B cell (primary cell): ENCODE measurements around the gene EGLN2. TPM values are rescaled to one million over a fixed set of nuclear protein-coding genes. Genes with fewer than 3 reads are reported as not detected.
A peak's percentile ranks its signal among the peaks of the same experiment; 100 is the strongest.

Experiments used
- ATAC-seq: fragments of 200-7000 bp; cut with Tn5 transposase; one replicate; pipeline ENCODE4 v1.10.0; 2021; ENCODE audit warnings: low read depth, mild to moderate bottlenecking, moderate number of reproducible peaks, moderate library complexity
- CTCF ChIA-PET: fragments of 350-600 bp; sonication (Branson Sonifier 250); formaldehyde crosslinking; loops from one replicate; lab custom pipeline; 2021; ENCODE audit warnings: antibody characterized with exemption, inconsistent platforms; lab: Charles Lee
- POLR2A ChIA-PET: fragments of 350-600 bp; sonication (Branson Sonifier 250); formaldehyde crosslinking; loops from one replicate; lab custom pipeline; 2021; ENCODE audit warnings: antibody characterized with exemption; lab: Charles Lee
- DNase-seq: peaks from one replicate; pipeline ENCODE4 v3.0.0; 2013
- H2AFZ ChIP-seq: 2 replicates; pipeline ENCODE4 v1.6.1; 2012; ENCODE audit warnings: mild to moderate bottlenecking, low read depth, low read length; ENCODE audit not compliant: insufficient read depth, poor library complexity, severe bottlenecking
- H3K27ac ChIP-seq, 2 donors: 1 replicate in 1 of 2; 2 replicates in 1 of 2; pipeline ENCODE4 v1.5.1; 2012 to 2013; ENCODE audit warnings: low read length in 2 of 2, mild to moderate bottlenecking in 2 of 2, moderate library complexity in 1 of 2
- H3K27me3 ChIP-seq, 4 experiments: fragments of 200-600 bp in 1 of 4; sonication (generic) in 1 of 4; replicated peaks in 1 of 4; 1 replicate in 2 of 4; 2 replicates in 2 of 4; pipeline versions ENCODE4 v1.6.1 to v1.7.0; 2013 to 2016; ENCODE audit warnings: low read length in 3 of 4, mild to moderate bottlenecking in 2 of 4, mixed read lengths in 1 of 4, moderate library complexity in 1 of 4; ENCODE audit not compliant: insufficient read depth in 4 of 4, control insufficient read depth in 3 of 4; ENCODE audit errors: control extremely low read depth in 1 of 4
- H3K36me3 ChIP-seq, 2 experiments: replicated peaks in 1 of 2; 1 replicate in 1 of 2; 2 replicates in 1 of 2; pipeline versions ENCODE4 v1.6.1 to v1.7.1; 2013; ENCODE audit warnings: low read length in 1 of 2; ENCODE audit not compliant: insufficient read depth in 2 of 2, control insufficient read depth in 1 of 2; ENCODE audit errors: control extremely low read depth in 1 of 2, extremely low read depth in 1 of 2
- H3K4me1 ChIP-seq, 2 donors: fragments of 200-600 bp in 1 of 2; sonication (generic) in 1 of 2; 1 replicate in 1 of 2; 2 replicates in 1 of 2; pipeline versions ENCODE4 v1.5.1 to v1.6.1; 2013 to 2017; ENCODE audit warnings: low read length in 2 of 2; ENCODE audit not compliant: control insufficient read depth in 2 of 2, insufficient read depth in 2 of 2
- H3K4me2 ChIP-seq: replicated peaks from 2 replicates; pipeline ENCODE3; 2012; ENCODE audit warnings: mild to moderate bottlenecking, low read depth, low read length; ENCODE audit not compliant: poor library complexity, severe bottlenecking
- H3K4me3 ChIP-seq, 5 experiments: fragments of 200-600 bp in 1 of 5; sonication (generic) in 1 of 5; 1 replicate in 3 of 5; 2 replicates in 2 of 5; pipeline versions ENCODE4 v1.5.1 to v1.7.0; 2011 to 2016; ENCODE audit warnings: low read length in 4 of 5, mild to moderate bottlenecking in 4 of 5, low read depth in 2 of 5, control low read depth in 1 of 5, moderate library complexity in 1 of 5; ENCODE audit not compliant: insufficient read depth in 1 of 5; ENCODE audit errors: control extremely low read depth in 1 of 5, extremely low read depth in 1 of 5
- H3K79me2 ChIP-seq: fragments of 200-600 bp; sonication (generic); one replicate; pipeline ENCODE4 v1.6.0; 2016; ENCODE audit warnings: low read length; ENCODE audit not compliant: control insufficient read depth, insufficient read depth
- H3K9ac ChIP-seq: fragments of 200-600 bp; sonication (generic); 2 replicates; pipeline ENCODE4 v1.6.1; 2017; ENCODE audit warnings: mild to moderate bottlenecking, low read length, moderate library complexity
- H3K9me3 ChIP-seq, 3 donors: one replicate each; pipeline versions ENCODE4 v1.6.1 to v1.7.1; 2013; ENCODE audit warnings: low read length in 2 of 3; ENCODE audit not compliant: control insufficient read depth in 2 of 3, insufficient read depth in 1 of 3; ENCODE audit errors: control extremely low read depth in 1 of 3
- H4K20me1 ChIP-seq: 2 replicates; pipeline ENCODE4 v1.6.0; 2012; ENCODE audit warnings: mild to moderate bottlenecking, low read length; ENCODE audit not compliant: insufficient read depth, control insufficient read depth, poor library complexity, severe bottlenecking
- H3K27ac Mint-ChIP-seq: one replicate; pipeline ENCODE4 v1.8.0; 2021; ENCODE audit warnings: mixed read lengths
- H3K27me3 Mint-ChIP-seq: one replicate; pipeline ENCODE4 v1.8.0; 2021; ENCODE audit warnings: mixed read lengths
- H3K4me1 Mint-ChIP-seq: one replicate; pipeline ENCODE4 v1.8.0; 2021; ENCODE audit warnings: mixed read lengths
- H3K4me3 Mint-ChIP-seq: one replicate; pipeline ENCODE4 v1.8.0; 2021; ENCODE audit warnings: mixed read lengths
- H3K9me3 Mint-ChIP-seq: one replicate; pipeline ENCODE4 v1.8.0; 2022; ENCODE audit warnings: mixed read lengths; ENCODE audit not compliant: insufficient read depth
- EZH2 ChIP-seq: IDR thresholded peaks from 2 replicates; pipeline ENCODE4 v1.6.1; 2012; ENCODE audit warnings: borderline replicate concordance, low read depth, mild to moderate bottlenecking, moderate library complexity, low read length; ENCODE audit not compliant: insufficient read depth, poor library complexity, severe bottlenecking
- WGBS: methylation state at CpG from one replicate; pipeline ENCODE4 v1.1.5; 2013; ENCODE audit warnings: missing lambda C conversion rate; ENCODE audit not compliant: insufficient coverage; 5-methylcytosine and 5-hydroxymethylcytosine counted together
- intact Hi-C: fragments of 100-400 bp; cut with micrococcal nuclease; formaldehyde crosslinking; loops from one replicate; pipeline ENCODE4 v1.10.0; 2022
- polyA plus RNA-seq: library from polyadenylated mRNA; depleted of rRNA; stranded (reverse); fragments of >200 nt; gene quantifications from 2 replicates; pipeline ENCODE4 v1.2.3, GENCODE V29; 2012
- total RNA-seq, 2 donors: library from RNA; stranded (reverse); fragments of 120-200 nt in 1 of 2; gene quantifications; 1 replicate in 1 of 2; 2 replicates in 1 of 2; pipeline versions ENCODE4 v1.2.3 to v1.2.4, GENCODE V29; 2013 to 2022
- TF ChIP-seq, protein P1 (sequence below): fragments of 200-600 bp; IDR thresholded peaks from one replicate; pipeline ENCODE4 v1.8.0; 2022; ENCODE audit warnings: antibody characterized with exemption, mild to moderate bottlenecking

Gene EGLN2
- total and polyA plus RNA-seq, 2 donors (not counting 1 experiment from before 2014, with no cell fraction given): 130 to 178 TPM

DNA sequence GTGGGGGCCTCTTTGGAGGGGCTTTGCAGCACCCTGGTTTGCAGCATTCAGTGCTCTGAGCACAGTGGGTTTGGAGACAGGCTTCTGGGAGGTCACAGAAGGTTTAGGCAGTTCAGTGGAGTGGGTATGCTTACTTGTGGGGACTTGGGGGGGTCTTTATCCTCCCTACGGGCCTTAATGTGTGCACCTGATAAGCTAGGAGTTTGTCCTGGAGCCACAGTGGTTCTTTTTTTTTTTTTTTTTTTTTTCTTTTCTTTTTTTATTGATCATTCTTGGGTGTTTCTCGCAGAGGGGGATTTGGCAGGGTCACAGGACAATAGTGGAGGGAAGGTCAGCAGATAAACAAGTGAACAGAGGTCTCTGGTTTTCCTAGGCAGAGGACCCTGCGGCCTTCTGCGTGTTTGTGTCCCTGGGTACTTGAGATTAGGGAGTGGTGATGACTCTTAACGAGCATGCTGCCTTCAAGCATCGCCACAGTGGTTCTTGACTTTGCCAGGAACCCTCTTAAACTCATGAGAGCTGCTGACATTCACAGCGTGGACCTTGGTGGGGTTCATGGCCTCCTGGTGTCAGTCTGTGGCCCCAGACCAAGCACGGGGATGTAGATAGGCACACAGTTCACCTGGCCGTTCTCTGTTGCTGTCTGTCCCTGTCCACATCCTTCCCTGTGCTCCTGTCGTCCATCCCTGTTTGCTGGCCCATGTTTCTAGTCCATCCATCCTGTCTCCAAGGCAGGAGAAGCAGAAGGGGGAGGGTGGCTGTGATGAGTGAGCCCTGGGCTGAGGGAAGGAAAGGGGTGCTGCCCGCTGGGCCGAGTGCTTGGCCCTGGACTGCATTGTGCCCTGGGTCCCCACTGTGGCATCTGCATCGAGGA is 2.7 kb downstream of the EGLN2 start:
- Histone ChIP-seq H3K4me1 (peaks cover 79 to 81% of the 10 kb centered on the region in 2 donors), H3K27me3 (no peaks in the 10 kb centered on the region), H3K4me2 (peak overlapping the region; percentile 93), H3K9ac (peak overlapping the region; percentile 49), H3K9me3 (no peaks in the 10 kb centered on the region), H4K20me1 (peaks cover 68% of the 10 kb centered on the region), H3K4me3 (peak overlapping the region in 2 of 5 experiments; percentile 28 to 34), H2AFZ (no peak overlapping the region), H3K36me3 (peaks cover 0 to 60% of the 10 kb centered on the region in 2 experiments), H3K79me2 (peaks cover 78% of the 10 kb centered on the region), H3K27ac (peak overlapping the region; percentile 74 to 86)
- no peak for TF ChIP-seq EZH2
- TF ChIP-seq, protein P1, sequence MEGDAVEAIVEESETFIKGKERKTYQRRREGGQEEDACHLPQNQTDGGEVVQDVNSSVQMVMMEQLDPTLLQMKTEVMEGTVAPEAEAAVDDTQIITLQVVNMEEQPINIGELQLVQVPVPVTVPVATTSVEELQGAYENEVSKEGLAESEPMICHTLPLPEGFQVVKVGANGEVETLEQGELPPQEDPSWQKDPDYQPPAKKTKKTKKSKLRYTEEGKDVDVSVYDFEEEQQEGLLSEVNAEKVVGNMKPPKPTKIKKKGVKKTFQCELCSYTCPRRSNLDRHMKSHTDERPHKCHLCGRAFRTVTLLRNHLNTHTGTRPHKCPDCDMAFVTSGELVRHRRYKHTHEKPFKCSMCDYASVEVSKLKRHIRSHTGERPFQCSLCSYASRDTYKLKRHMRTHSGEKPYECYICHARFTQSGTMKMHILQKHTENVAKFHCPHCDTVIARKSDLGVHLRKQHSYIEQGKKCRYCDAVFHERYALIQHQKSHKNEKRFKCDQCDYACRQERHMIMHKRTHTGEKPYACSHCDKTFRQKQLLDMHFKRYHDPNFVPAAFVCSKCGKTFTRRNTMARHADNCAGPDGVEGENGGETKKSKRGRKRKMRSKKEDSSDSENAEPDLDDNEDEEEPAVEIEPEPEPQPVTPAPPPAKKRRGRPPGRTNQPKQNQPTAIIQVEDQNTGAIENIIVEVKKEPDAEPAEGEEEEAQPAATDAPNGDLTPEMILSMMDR: no peak
- H3K4me3 Mint-ChIP-seq: peak overlapping the region; percentile 92
- peaks cover 82% of the 10 kb centered on the region for H3K4me1 Mint-ChIP-seq
- CTCF ChIA-PET: interaction anchor here (1.0 to 2.1 kb wide), 3 partner anchors 17 to 49 kb away, joined by 4 to 8 read pairs (median 5); partner anchors contain the start of gene RAB4B
- H3K9me3 Mint-ChIP-seq: no peaks in the 10 kb centered on the region
- POLR2A ChIA-PET: interaction anchor here (0.6 to 1.3 kb wide), 2 partner anchors 24 to 85 kb away, joined by 3 read pairs; partner anchors contain the start of genes COQ8B, ITPKC and RAB4B
- DNase-seq: peak; percentile 24
- H3K27me3 Mint-ChIP-seq: no peaks in the 10 kb centered on the region
- ATAC-seq: no peak
- 77% methylated on average over 7 of the region's 13 CpGs for WGBS
- peak overlapping the region; percentile 95 for H3K27ac Mint-ChIP-seq
- intact Hi-C loops: no loop called here
